BE2C (cell line): ENCODE data around the gene SNX10.

ENCODE experiments used
- DNase-seq: peaks from one replicate; pipeline ENCODE4 v3.0.0-alpha.2; 2020
- H3K27me3 ChIP-seq: fragments of 250-450 bp; sonication (Bioruptor Pico); 2 replicates; pipeline ENCODE4 v1.5.1; 2020; ENCODE audit warnings: mild to moderate bottlenecking
- H3K36me3 ChIP-seq: fragments of 250-450 bp; sonication (Bioruptor Pico); 2 replicates; pipeline ENCODE4 v1.5.1; 2020; ENCODE audit warnings: mild to moderate bottlenecking
- H3K4me1 ChIP-seq: fragments of 250-450 bp; sonication (Bioruptor Pico); 2 replicates; pipeline ENCODE4 v1.5.1; 2020
- H3K4me3 ChIP-seq: 2 replicates; pipeline ENCODE4 v1.5.1; 2011; ENCODE audit warnings: low read depth, low read length
- H3K9me3 ChIP-seq: fragments of 250-450 bp; sonication (Bioruptor Pico); 2 replicates; pipeline ENCODE4 v1.5.1; 2020
- TF ChIP-seq, protein P1 (sequence below): IDR thresholded peaks from 2 replicates; pipeline ENCODE4 v1.5.1; 2012; ENCODE audit warnings: mild to moderate bottlenecking, low read depth, low read length

Gene SNX10

DNA sequence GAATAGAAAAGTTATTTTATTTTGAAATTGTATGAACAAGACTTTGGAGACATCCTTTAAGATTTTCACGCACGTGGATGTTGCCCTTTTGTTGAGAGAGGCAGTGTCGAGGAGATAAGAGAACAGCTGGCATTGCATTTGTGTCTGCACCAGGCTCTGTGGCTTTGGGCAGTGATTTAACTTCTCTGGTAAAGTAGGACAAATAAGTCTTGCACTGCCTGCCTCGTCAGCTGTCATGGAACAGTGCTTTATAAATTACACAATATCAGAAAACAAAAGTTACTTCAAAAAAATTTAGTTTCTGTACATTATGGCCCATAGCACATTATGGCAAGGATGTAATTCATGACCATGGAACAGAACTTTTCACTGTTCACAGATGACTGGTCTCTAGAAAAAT is 20.1 kb downstream of the SNX10 start:
- H3K4me3 ChIP-seq: no peak overlapping the region
- H3K27me3 ChIP-seq: peaks cover 4% of the 10 kb centered on the region; the same call in 1 of the 2 replicates
- no peaks in the 10 kb centered on the region; the same call in 1 of the 2 replicates for H3K9me3 ChIP-seq
- H3K4me1 ChIP-seq: no peaks in the 10 kb centered on the region
- no peaks in the 10 kb centered on the region for H3K36me3 ChIP-seq
- TF ChIP-seq, protein P1, sequence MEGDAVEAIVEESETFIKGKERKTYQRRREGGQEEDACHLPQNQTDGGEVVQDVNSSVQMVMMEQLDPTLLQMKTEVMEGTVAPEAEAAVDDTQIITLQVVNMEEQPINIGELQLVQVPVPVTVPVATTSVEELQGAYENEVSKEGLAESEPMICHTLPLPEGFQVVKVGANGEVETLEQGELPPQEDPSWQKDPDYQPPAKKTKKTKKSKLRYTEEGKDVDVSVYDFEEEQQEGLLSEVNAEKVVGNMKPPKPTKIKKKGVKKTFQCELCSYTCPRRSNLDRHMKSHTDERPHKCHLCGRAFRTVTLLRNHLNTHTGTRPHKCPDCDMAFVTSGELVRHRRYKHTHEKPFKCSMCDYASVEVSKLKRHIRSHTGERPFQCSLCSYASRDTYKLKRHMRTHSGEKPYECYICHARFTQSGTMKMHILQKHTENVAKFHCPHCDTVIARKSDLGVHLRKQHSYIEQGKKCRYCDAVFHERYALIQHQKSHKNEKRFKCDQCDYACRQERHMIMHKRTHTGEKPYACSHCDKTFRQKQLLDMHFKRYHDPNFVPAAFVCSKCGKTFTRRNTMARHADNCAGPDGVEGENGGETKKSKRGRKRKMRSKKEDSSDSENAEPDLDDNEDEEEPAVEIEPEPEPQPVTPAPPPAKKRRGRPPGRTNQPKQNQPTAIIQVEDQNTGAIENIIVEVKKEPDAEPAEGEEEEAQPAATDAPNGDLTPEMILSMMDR: no peak
- DNase-seq: no peak

DNA sequence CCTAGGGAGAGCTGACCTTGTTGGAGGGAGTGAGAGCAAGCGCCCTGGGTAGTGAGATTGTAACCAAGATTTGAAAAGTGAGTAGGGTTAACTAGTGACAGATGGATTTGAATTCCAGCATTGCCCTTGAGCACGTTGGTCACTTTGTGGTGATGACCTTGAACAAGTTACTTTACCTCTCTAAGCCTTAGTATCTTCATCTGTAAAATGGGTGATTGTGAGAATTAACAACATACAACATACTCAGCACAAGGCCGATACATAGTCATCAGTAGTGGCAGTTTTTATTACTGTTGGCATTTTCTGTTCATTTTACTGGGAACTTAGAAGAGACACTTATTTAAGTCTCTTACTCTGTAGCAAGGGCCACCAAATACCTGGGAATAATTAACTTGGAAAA is 25.5 kb downstream of the SNX10 start:
- Histone ChIP-seq H3K4me3 (no peak overlapping the region), H3K9me3 (no peaks in the 10 kb centered on the region; the same call in 1 of the 2 replicates), H3K27me3 (peaks cover 9% of the 10 kb centered on the region), H3K4me1 (no peaks in the 10 kb centered on the region), H3K36me3 (no peaks in the 10 kb centered on the region)
- TF ChIP-seq, protein P1: no peak
- DNase-seq: no peak

DNA sequence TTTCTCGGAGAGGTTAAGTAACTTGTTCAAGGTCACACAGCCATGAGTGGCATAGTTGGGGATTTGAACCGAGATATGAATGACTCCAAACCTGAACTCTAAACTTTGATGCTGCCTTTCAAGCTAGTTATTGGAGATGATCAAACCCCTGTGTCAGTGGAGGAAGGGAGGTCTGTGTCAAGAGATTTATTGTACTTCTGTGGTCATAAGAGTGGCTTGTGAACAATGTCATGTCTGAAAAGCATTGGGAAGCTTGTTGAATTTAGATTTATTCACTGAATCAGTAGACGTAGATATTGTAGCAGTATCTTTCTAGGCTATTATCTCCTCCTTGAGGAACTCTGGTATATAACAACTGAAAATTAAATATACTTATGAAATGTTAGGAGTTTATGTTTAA is 27.3 kb downstream of the SNX10 start:
- peaks cover 16% of the 10 kb centered on the region for H3K27me3 ChIP-seq
- H3K9me3 ChIP-seq: no peaks in the 10 kb centered on the region
- H3K4me1 ChIP-seq: no peaks in the 10 kb centered on the region
- TF ChIP-seq, protein P1: no peak
- H3K36me3 ChIP-seq: no peaks in the 10 kb centered on the region
- H3K4me3 ChIP-seq: no peak overlapping the region
- no peak for DNase-seq

DNA sequence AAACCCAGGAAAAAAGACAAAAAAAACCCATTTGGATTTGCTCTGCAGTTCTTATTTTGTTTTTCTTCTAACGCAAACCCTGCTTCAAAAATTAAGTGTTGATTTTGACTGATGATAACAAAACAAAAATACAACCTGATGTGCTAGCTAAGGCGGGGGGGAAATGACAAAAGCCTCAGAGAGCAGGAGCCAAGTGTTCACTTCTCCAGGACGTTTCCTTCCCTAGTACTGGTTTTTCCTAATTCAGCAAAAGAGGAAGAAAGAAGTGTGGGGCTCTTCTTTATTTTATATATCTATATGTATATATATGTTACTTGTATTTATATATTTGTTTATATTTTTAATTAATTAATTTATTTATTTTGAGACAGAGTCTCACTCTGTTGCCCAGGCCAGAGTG is 28.0 kb downstream of the SNX10 start:
- H3K4me1 ChIP-seq: no peaks in the 10 kb centered on the region
- no peak overlapping the region for H3K4me3 ChIP-seq
- H3K9me3 ChIP-seq: no peaks in the 10 kb centered on the region
- peaks cover 13% of the 10 kb centered on the region for H3K27me3 ChIP-seq
- no peak for DNase-seq
- TF ChIP-seq, protein P1: no peak
- H3K36me3 ChIP-seq: no peaks in the 10 kb centered on the region

DNA sequence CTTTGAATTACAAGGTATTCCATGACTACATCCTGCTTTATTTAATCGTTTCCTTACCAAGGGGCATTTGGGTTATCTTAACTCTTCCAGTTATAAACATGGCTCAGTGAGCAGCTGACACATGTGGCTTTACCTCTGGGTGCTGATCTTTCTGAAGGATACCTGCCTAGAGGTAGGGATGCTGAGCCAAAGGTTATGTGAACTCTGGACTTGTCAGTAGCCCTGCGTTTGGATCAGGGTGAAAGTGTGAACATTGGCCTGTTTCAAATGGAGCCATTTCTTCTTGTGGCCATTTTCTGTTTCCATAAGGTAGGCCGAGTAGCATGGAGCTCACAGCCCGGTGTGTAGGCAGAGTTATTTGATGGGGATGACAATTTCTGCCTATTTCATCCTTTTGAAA is 29.2 kb downstream of the SNX10 start:
- Histone ChIP-seq H3K4me3 (no peak overlapping the region), H3K36me3 (no peaks in the 10 kb centered on the region), H3K9me3 (no peaks in the 10 kb centered on the region), H3K27me3 (peaks cover 12% of the 10 kb centered on the region; the same call in 1 of the 2 replicates), H3K4me1 (no peaks in the 10 kb centered on the region)
- DNase-seq: no peak
- TF ChIP-seq, protein P1: no peak

- Histone ChIP-seq H3K4me1 (no peaks in the 10 kb centered on the region), H3K9me3 (no peaks in the 10 kb centered on the region), H3K4me3 (no peak overlapping the region), H3K27me3 (peaks cover 12% of the 10 kb centered on the region; the same call in 1 of the 2 replicates), H3K36me3 (no peaks in the 10 kb centered on the region)
- no peak for DNase-seq
- TF ChIP-seq, protein P1: no peak
Observed at GRCh38 chr7:26321435-26321834, 29.8 kb downstream of the SNX10 start.
